Testis (tissue), 2 donors: Measurements from ENCODE around the gene IKBKE.

ENCODE experiments used
- POLR2A ChIP-seq: fragments of 450-650 bp; IDR thresholded peaks from one replicate; pipeline ENCODE4 v1.6.1; 2017; ENCODE audit warnings: antibody characterized with exemption, mild to moderate bottlenecking, moderate library complexity
- TF ChIP-seq, protein P1 (sequence below), 3 experiments: fragments of 450-650 bp in 2 of 3; fragments of 200-600 bp in 1 of 3; sonication (generic) in 1 of 3; IDR thresholded peaks; one replicate each; pipeline ENCODE4 v1.5.1; 2016 to 2019; ENCODE audit warnings: antibody characterized with exemption in 3 of 3, mild to moderate bottlenecking in 2 of 3, moderate library complexity in 1 of 3

DNA sequence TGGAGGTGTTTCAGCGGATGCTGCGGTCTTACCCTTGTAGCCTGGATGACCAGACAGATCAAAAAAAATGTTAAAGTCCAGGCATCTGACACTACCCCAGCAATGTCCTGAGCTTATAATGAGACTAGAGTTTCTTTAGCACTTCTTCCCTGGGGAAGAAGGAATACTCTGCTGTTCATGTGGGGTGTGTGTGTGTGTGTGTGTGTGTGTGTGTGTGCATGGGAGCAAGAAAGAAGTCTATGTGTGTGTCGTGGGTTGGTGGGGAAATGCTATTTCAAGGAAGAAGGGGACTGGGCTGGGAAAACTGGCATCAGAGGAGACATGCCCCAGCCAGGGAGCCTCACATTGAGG is 34.1 kb downstream of the IKBKE start:
- TF ChIP-seq, protein P1, sequence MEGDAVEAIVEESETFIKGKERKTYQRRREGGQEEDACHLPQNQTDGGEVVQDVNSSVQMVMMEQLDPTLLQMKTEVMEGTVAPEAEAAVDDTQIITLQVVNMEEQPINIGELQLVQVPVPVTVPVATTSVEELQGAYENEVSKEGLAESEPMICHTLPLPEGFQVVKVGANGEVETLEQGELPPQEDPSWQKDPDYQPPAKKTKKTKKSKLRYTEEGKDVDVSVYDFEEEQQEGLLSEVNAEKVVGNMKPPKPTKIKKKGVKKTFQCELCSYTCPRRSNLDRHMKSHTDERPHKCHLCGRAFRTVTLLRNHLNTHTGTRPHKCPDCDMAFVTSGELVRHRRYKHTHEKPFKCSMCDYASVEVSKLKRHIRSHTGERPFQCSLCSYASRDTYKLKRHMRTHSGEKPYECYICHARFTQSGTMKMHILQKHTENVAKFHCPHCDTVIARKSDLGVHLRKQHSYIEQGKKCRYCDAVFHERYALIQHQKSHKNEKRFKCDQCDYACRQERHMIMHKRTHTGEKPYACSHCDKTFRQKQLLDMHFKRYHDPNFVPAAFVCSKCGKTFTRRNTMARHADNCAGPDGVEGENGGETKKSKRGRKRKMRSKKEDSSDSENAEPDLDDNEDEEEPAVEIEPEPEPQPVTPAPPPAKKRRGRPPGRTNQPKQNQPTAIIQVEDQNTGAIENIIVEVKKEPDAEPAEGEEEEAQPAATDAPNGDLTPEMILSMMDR (IDR thresholded peaks at IDR 0.05): no peak
- TF ChIP-seq POLR2A: no peak
